Erythroblast (primary cell): ENCODE data around the gene PPP1R1B.

Source experiments
- GATA1 ChIP-seq: IDR thresholded peaks from 2 replicates; pipeline ENCODE4 v1.6.1; 2011; ENCODE audit warnings: low read depth, mild to moderate bottlenecking, control low read depth, low read length, moderate library complexity
- POLR2A ChIP-seq: IDR thresholded peaks from 2 replicates; pipeline ENCODE4 v1.6.1; 2011; ENCODE audit warnings: mild to moderate bottlenecking, low read length

GRCh38 chr17:39678340-39679116, 51.8 kb downstream of the PPP1R1B start:
- TF ChIP-seq POLR2A (peak; percentile 40), GATA1 (no peak)
